Lung microvascular endothelial cell (primary cell): ENCODE results near the gene PTOV1. TPM values are rescaled to one million over a fixed set of nuclear protein-coding genes. Genes with fewer than 3 reads are reported as not detected.
A peak's percentile ranks its signal among the peaks of the same experiment; 100 is the strongest.

Experiments used
- DNase-seq, 2 donors: peaks; one replicate each; pipeline versions ENCODE4 v3.0.0 to v3.0.0-alpha.2; 2010; ENCODE audit warnings: low read depth in 2 of 2
- total RNA-seq: library from RNA; depleted of rRNA; stranded (reverse); fragments of >200 nt; gene quantifications from 2 replicates; pipeline ENCODE4 v1.2.1, GENCODE V29; 2014

PTOV1 gene
- total RNA-seq, 1 donor from 2014 or later: 49.6 TPM

DNA sequence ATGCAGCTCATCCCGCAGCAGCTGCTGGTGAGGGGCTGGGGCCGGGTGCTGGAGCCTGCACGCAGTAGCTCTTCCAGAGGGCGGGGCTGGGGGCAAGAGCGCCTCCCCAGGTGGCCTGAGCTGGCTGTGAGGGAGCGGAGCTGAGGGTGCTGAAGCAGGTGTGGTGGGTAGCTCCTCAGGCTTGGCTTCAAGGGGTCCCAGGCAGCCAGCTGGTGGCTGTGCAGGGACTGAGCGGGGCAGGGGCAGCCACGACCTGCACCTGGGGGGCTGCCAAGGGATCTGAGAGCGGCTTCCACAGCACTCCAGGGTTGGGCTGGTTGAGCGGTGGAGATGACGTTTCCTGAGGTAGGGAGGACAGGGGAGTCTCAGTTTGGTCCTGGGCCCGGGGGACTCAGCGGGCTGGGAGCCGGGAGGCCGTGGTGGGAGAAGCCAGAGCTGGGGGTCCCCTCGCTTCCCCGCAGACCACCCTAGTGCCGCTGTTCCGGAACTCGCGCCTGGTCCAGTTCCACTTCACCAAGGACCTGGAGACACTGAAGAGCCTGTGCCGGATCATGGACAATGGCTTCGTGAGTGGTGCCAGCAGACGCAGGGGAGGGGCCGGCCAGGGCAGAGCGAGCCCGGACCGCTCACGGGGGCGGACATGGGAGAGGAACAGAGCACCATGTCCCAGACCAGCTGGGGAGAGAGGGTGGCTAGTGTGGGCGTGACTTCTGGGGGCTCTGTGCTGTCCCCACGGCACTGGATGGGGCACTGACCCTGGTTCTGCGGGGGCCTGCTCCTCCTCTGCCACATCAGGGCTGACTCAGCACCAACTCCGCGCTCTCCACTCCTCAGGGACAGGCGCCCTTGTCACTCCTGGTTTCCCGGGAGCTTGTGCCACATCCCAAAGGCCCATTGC lies 7.4 kb downstream of the PTOV1 start:
- DNase-seq: no peak

- no peak for DNase-seq
Measured at GRCh38 chr19:49859682-49860335, 8.8 kb downstream of the PTOV1 start.

DNA sequence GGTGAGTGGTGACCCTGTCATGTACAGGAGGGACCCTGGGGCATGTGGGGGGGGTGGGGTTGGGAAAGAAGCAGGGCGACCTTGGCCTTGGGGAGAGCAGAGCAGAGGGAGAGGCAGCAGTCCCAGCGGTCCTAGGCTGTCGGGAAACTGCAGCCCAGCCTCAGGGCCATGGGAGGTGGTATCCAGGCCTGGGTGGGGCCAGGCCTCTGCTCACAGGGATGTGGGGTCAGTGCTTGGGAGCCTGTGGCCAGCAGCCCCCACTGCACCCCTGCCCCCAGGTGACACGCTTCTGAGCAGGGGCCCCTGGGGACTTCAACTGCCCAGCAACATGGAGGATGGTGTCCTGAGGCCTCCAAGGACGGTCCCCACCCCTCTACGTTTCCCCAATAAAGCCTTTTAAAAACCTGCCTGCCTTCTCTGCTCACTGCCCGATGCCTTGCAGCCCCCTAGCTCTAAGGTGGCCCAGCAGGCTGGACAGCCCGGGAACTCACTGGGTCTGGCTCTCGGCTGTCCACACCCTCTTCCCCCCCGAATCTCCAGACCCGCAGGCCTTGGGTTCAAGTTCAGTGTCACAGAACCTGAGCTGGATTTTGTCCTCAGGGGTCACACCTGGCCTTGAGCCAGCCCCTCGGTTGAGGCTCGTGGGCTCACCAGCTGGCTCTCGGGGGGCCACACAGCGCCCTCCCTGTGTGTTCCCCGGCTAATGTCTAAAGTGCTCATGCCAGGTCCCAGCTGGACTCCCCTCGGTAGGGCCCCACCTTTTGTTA lies 9.6 kb downstream of the PTOV1 start:
- no peak for DNase-seq

GRCh38 chr19:49861107-49861506 lies 10.1 kb downstream of the PTOV1 start:
- no peak for DNase-seq

- DNase-seq: no peak
Measured at GRCh38 chr19:49861541-49862378, 10.8 kb downstream of the PTOV1 start.

GRCh38 chr19:49862391-49863253 lies 11.7 kb downstream of the PTOV1 start:
- peak in 1 of 2 donors; percentile 42 for DNase-seq

GRCh38 chr19:49863254-49863934 lies 12.4 kb downstream of the PTOV1 start:
- DNase-seq: no peak

- DNase-seq: no peak
Measured at GRCh38 chr19:49863935-49864320, 13.0 kb downstream of the PTOV1 start.

DNA sequence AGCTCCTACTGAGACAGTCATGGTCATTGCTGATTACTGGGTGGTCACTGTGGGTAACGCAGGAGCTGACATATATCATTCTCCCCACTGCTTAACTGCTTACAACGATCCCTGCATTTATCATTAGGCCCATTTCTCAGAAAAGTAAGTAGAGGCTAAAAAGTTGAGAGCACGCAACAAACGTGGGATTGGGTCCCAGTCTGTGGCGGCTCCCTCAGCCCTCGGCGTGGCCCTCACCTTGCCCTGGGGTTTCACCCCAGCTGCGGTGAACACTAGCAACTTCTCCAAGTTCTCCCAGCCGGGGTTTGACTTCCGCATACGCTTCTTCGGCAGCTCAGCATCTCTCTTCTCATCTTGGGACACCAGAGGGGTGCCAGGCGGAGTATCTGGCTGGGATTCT lies 13.9 kb downstream of the PTOV1 start:
- no peak for DNase-seq

DNA sequence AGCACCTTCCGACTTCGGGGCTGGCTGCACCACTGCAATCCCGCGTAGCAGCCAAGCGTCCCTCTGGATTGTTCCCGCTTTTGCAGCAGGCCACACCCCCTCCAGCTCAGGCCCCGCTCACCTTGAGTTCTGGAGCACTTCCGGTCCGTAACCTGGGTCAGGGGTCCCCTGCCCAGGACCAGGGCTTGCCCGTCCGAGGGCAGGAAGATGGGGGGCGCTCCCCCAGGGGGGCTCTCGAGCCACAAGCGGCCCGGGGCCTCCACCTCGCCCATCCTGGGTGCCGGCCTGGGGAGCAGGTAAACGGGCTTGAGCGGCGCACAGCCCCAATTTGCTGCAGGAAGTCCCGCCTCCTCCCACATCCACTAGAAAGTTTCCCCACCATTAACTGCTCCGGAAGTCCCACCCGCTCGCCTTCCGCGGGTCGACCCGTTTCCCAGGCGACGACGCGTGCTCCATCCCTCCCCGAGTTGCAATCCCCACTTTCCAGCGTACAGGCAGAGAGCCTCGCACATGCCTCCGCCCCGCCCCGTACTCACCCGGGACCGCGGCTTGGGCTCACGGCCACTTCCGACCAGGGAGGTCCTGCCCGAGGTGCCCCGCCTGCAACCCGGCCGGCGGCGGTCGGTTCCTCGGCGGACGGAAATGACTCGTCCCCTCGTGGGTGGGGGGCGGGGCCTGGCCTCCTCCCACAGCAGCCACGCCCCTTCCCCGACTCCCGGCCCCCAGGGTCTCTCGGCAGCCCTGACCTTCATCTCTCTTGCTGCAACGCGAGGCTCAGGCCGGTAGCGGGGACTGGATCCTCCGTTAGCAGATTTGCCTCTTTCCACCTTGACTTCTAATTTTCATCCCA lies 16.2 kb downstream of the PTOV1 start, which contains the start of gene PNKP:
Gene PNKP (minus strand): TSS at position 644 of the 850 bp plus-strand sequence. CDS start 372 bp downstream, at position 272.
- peak; percentile 91 to 94 for DNase-seq

GRCh38 chr19:49869009-49869483 lies 18.1 kb downstream of the PTOV1 start:
- DNase-seq: no peak

GRCh38 chr19:49869484-49870308 lies 18.7 kb downstream of the PTOV1 start:
- DNase-seq: peak; percentile 100

GRCh38 chr19:49870309-49870901 lies 19.4 kb downstream of the PTOV1 start:
- DNase-seq: no peak

DNA sequence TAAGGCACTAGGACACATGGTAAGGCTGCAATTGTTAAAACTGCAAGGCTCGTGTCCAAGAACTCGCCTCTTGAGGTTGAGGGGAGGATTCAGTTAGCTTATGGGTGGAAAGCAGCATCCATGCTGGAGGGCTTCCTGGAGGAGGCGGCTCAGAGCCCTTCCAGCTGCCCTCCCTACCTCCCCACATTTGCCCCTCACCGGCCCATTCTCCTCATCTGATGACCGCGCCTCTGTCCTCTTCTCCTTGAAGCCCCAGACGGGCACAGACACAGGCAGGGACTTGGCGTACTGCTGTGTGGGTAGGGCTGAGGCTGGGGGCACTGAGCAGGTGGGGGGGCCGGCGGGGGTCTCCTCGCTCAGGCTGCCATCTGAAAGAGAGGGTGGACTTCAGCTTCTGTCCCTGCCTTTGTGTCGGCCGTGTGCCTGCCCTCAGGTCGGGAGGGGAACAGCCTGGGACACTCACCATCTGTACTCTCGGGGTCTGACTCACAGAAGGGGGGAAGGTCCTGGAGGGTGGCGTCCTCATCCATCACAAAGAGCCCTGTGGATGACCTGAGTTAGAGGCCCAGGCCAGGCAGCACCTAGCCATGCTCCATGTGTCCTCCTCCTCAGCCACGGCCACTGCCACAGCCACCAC lies 20.5 kb downstream of the PTOV1 start:
- no peak for DNase-seq

- DNase-seq: no peak
Measured at GRCh38 chr19:49872245-49873128, 21.5 kb downstream of the PTOV1 start.

DNA sequence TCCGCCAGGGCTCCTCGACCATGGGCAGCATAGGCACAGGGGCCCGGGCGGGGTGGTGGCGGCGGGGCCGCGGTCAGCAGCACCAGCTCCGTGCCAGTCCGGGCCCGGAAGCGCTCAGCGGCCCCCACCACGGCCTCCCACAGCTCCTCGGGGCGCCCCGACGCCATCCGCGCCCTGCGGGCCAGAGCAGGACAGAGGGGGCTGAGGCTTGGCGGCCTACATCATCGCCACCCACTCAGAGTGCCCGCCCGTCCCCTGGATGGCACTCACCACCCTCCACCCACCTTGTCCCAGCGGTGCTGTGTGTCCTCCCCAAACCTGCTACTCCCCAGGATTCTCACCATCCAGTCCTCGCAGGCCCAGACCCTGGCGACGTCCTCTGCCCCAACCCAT lies 22.2 kb downstream of the PTOV1 start:
- DNase-seq: no peak
